HepG2 (cell line): Measurements from ENCODE around the gene CD34. TPM values are rescaled to one million over a fixed set of nuclear protein-coding genes. Genes with fewer than 3 reads are reported as not detected.

ENCODE experiments used
- ATAC-seq: fragments of 200-7000 bp; cut with Tn5 transposase; 3 replicates; pipeline ENCODE4 v1.9.1; 2020; ENCODE audit warnings: mild to moderate bottlenecking, moderate library complexity
- BruUV-seq: library from RNA; stranded (reverse); fragments of 400-500 nt; replicated peaks from 2 replicates; lab custom pipeline; 2021; lab: Mats Ljungman, UMichigan
- CTCF ChIA-PET: fragments of 300-600 bp; formaldehyde crosslinking; extraction: SDS; loops from one replicate; lab custom pipeline; 2021; ENCODE audit warnings: low total read pairs, inconsistent platforms, low intra/inter-chr PET ratio; lab: Yijun Ruan, JAX
- POLR2A ChIA-PET: fragments of 350-600 bp; sonication (Branson Sonifier 250); formaldehyde crosslinking; loops from one replicate; lab custom pipeline; 2020; ENCODE audit warnings: antibody characterized with exemption, inconsistent platforms; lab: Yijun Ruan, JAX
- DNase-seq: peaks from one replicate; pipeline ENCODE4 v3.0.0-alpha.2; 2015; ENCODE audit warnings: low spot score
- FAIRE-seq: peaks from 3 replicates; lab custom pipeline; 2011; peaks lifted over from hg19 to GRCh38; lab: Jason Lieb, UNC
- H2AFZ ChIP-seq: one replicate; pipeline ENCODE4 v1.6.1; 2011; ENCODE audit warnings: low read length, inconsistent platforms
- H3K27ac ChIP-seq: fragments of 300-600 bp; 3 replicates; pipeline ENCODE4 v1.8.0; 2011; ENCODE audit warnings: mixed run types, mild to moderate bottlenecking, mixed read lengths, low read length, inconsistent platforms; ENCODE audit not compliant: insufficient read depth; ENCODE audit errors: extremely low read length
- H3K27me3 ChIP-seq, 2 experiments: fragments of 200-600 bp in 1 of 2; 2 replicates in 1 of 2; 3 replicates in 1 of 2; pipeline versions ENCODE4 v1.6.0 to v1.8.0; 2011; ENCODE audit warnings: low read length in 2 of 2, mild to moderate bottlenecking in 2 of 2, moderate library complexity in 2 of 2, inconsistent platforms in 1 of 2; ENCODE audit not compliant: insufficient read depth in 2 of 2, control insufficient read depth in 1 of 2
- H3K36me3 ChIP-seq, 2 experiments: fragments of 200-600 bp in 1 of 2; replicated peaks in 1 of 2; 2 replicates in 1 of 2; 3 replicates in 1 of 2; pipeline versions ENCODE4 v1.5.1 to v1.8.0; 2011; ENCODE audit warnings: low read length in 2 of 2, inconsistent platforms in 1 of 2; ENCODE audit not compliant: insufficient read depth in 2 of 2, control insufficient read depth in 1 of 2
- H3K4me1 ChIP-seq: 2 replicates; pipeline ENCODE4 v1.5.1; 2012; ENCODE audit warnings: low read length, inconsistent platforms; ENCODE audit not compliant: insufficient read depth
- H3K4me2 ChIP-seq: 2 replicates; pipeline ENCODE4 v1.6.0; 2011; ENCODE audit warnings: low read depth, low read length, inconsistent platforms
- H3K4me3 ChIP-seq, 3 experiments: fragments of 200-600 bp in 1 of 3; sonication (generic), shearing (Covaris generic) in 1 of 3; replicated peaks in 1 of 3; 2 replicates each; pipeline ENCODE4 v1.5.1; 2011 to 2016; ENCODE audit warnings: low read length in 3 of 3, inconsistent platforms in 2 of 3, low read depth in 2 of 3, mild to moderate bottlenecking in 2 of 3, control low read depth in 1 of 3, mixed read lengths in 1 of 3; ENCODE audit not compliant: insufficient read depth in 1 of 3
- H3K79me2 ChIP-seq: one replicate; pipeline ENCODE4 v1.6.1; 2011; ENCODE audit warnings: low read length, inconsistent platforms; ENCODE audit not compliant: insufficient read depth
- H3K9ac ChIP-seq: 2 replicates; pipeline ENCODE4 v1.6.0; 2011; ENCODE audit warnings: mild to moderate bottlenecking, low read depth, low read length, inconsistent platforms; ENCODE audit not compliant: insufficient read depth
- H3K9me3 ChIP-seq: 2 replicates; pipeline ENCODE4 v1.5.1; 2012; ENCODE audit warnings: mild to moderate bottlenecking, low read length
- H4K20me1 ChIP-seq: 2 replicates; pipeline ENCODE4 v1.6.0; 2011; ENCODE audit warnings: inconsistent platforms, mild to moderate bottlenecking, low read length, moderate library complexity; ENCODE audit not compliant: insufficient read depth
- GRHL1 ChIP-seq: sonication (generic); formaldehyde crosslinking; conservative IDR thresholded peaks from 2 replicates; pipeline ENCODE4 v1.8.0; 2022; ENCODE audit warnings: missing genetic modification reagents
- ISX ChIP-seq: sonication (generic); formaldehyde crosslinking; conservative IDR thresholded peaks from 2 replicates; pipeline ENCODE4 v1.5.0; 2020; ENCODE audit warnings: missing genetic modification reagents
- JARID2 ChIP-seq: sonication (generic); formaldehyde crosslinking; IDR thresholded peaks from 2 replicates; pipeline ENCODE4 v1.8.1; 2023; ENCODE audit warnings: missing genetic modification reagents, inconsistent platforms; ENCODE audit not compliant: insufficient replicate concordance
- KDM3A ChIP-seq: IDR thresholded peaks from 2 replicates; pipeline ENCODE4 v1.6.1; 2018; ENCODE audit warnings: low read depth, missing compliant biosample characterization
- ZFP36 ChIP-seq: fragments of 150-350 bp; IDR thresholded peaks from 2 replicates; pipeline ENCODE4 v1.6.1; 2018; ENCODE audit warnings: borderline replicate concordance, low read length, low read depth; ENCODE audit not compliant: partially characterized antibody
- ZNF24 ChIP-seq: fragments of 450-650 bp; IDR thresholded peaks from 2 replicates; pipeline ENCODE4 v1.6.1; 2017; ENCODE audit warnings: antibody characterized with exemption, mild to moderate bottlenecking
- ZNF687 ChIP-seq: sonication (generic); formaldehyde crosslinking; IDR thresholded peaks from 2 replicates; pipeline ENCODE4 v1.5.1; 2020; ENCODE audit warnings: mild to moderate bottlenecking, missing genetic modification reagents, moderate library complexity
- WGBS: methylation state at CpG from one replicate; pipeline ENCODE4 v1.1.6; 2017; ENCODE audit warnings: low lambda C conversion rate; 5-methylcytosine and 5-hydroxymethylcytosine counted together
- in situ Hi-C: cut with HindIII; loops from 2 replicates; pipeline ENCODE4 v1.10.0; 2017; ENCODE audit warnings: low pct_unique_long_range_greater_than_20kb; ENCODE audit not compliant: extremely low pct_ligation_motif_present
- intact Hi-C: fragments of 100-400 bp; cut with micrococcal nuclease; formaldehyde crosslinking; loops from one replicate; pipeline ENCODE4 v1.10.0; 2022; ENCODE audit not compliant: unreplicated experiment
- polyA plus RNA-seq, 8 experiments: library from polyadenylated mRNA; depleted of rRNA in 3 of 8; stranded (reverse) in 7 of 8; unstranded in 1 of 8; fragments of >200 nt; fragmentation: Illumina TruSeq in 4 of 8; extraction: Trizol in 4 of 8; gene quantifications; 2 replicates each; pipeline versions ENCODE4 v1.2.1 to v1.2.3, GENCODE V29; 2011 to 2016; ENCODE audit warnings: low read depth in 4 of 8, missing spikeins in 1 of 8, mixed read lengths in 1 of 8; ENCODE audit not compliant: insufficient read depth in 1 of 8
- total RNA-seq, 5 experiments: library from RNA; depleted of rRNA; stranded (reverse); fragments of >200 nt; fragmentation: Illumina TruSeq; extraction: Trizol; gene quantifications; 2 replicates each; pipeline ENCODE4 v1.2.3, GENCODE V29; 2016; ENCODE audit warnings: low read depth in 1 of 5

Gene CD34
- total and polyA plus RNA-seq, 2 of the 13 experiments (the other 11 are each of a cell fraction or from before 2014, with no cell fraction given): not detected

DNA sequence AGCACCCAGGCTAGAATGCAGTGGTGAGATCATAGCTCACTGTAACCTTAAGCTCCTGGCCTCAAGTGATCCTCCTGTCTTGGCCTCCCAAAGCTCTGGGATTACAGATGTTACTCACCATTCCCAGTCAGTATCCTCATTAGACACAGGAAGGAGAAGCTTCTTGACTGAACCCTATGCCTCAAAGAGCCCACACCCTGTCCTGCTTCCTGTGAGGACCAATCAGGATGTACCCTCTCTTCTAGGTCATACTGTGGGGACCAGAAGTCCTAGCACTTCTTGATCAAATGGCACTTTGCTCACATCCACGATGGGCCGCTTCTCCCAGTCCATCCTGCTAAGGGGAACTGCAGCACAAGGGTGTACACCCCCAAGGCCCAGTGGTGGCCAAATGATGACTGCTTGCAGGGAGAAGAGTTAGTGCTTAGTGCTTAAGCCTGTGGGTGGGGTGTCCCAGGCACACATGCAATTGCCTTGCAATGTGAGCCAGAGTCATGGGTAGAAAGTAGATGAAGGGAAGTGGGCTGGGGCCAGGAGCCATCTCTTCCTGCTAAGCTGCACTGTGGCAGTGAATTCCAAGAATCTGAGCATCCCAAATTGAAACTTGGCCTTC, 9.8 kb downstream of the CD34 start:
- ATAC-seq (no peak), FAIRE-seq (no peak)
- Histone ChIP-seq H3K4me2 (no peak overlapping the region), H3K27me3 (0 out of 5 replicates have a peak, but pooled peaks cover 0 to under 1% of the 10 kb centered on the region in 2 experiments), H3K9ac (no peak overlapping the region), H3K4me1 (no peaks in the 10 kb centered on the region), H3K27ac (no peak overlapping the region), H3K79me2 (no peaks in the 10 kb centered on the region), H3K36me3 (no peaks in the 10 kb centered on the region), H2AFZ (no peak overlapping the region)
- intact Hi-C loops: no loop called here
- 8% methylated on average over 2 of the region's 2 CpGs for WGBS
- BruUV-seq: no TSS peak
- TF ChIP-seq KDM3A (no peak), ZNF24 (no peak), ISX (CRISPR knock-in tag) (no peak), ZNF687 (CRISPR knock-in tag) (no peak), ZFP36 (no peak), JARID2 (CRISPR knock-in tag) (no peak), GRHL1 (no peak)
- TF ChIP-seq, all 625 proteins: peak for 0
- POLR2A ChIA-PET: no interaction called here
- Histone ChIP-seq H4K20me1 (no peaks in the 10 kb centered on the region), H3K9me3 (no peaks in the 10 kb centered on the region), H3K4me3 (no peak overlapping the region)
- CTCF ChIA-PET: no interaction called here
- DNase-seq: no peak
- in situ Hi-C loops: no loop called here
